ENCODE results near the gene STEAP4. TPM values are rescaled to one million over a fixed set of nuclear protein-coding genes. Genes with fewer than 3 reads are reported as not detected.

STEAP4 gene
- total and polyA plus RNA-seq, 2 experiments from 2014 or later: 0.06 TPM; not detected in 1

- TF ChIP-seq, protein P1, sequence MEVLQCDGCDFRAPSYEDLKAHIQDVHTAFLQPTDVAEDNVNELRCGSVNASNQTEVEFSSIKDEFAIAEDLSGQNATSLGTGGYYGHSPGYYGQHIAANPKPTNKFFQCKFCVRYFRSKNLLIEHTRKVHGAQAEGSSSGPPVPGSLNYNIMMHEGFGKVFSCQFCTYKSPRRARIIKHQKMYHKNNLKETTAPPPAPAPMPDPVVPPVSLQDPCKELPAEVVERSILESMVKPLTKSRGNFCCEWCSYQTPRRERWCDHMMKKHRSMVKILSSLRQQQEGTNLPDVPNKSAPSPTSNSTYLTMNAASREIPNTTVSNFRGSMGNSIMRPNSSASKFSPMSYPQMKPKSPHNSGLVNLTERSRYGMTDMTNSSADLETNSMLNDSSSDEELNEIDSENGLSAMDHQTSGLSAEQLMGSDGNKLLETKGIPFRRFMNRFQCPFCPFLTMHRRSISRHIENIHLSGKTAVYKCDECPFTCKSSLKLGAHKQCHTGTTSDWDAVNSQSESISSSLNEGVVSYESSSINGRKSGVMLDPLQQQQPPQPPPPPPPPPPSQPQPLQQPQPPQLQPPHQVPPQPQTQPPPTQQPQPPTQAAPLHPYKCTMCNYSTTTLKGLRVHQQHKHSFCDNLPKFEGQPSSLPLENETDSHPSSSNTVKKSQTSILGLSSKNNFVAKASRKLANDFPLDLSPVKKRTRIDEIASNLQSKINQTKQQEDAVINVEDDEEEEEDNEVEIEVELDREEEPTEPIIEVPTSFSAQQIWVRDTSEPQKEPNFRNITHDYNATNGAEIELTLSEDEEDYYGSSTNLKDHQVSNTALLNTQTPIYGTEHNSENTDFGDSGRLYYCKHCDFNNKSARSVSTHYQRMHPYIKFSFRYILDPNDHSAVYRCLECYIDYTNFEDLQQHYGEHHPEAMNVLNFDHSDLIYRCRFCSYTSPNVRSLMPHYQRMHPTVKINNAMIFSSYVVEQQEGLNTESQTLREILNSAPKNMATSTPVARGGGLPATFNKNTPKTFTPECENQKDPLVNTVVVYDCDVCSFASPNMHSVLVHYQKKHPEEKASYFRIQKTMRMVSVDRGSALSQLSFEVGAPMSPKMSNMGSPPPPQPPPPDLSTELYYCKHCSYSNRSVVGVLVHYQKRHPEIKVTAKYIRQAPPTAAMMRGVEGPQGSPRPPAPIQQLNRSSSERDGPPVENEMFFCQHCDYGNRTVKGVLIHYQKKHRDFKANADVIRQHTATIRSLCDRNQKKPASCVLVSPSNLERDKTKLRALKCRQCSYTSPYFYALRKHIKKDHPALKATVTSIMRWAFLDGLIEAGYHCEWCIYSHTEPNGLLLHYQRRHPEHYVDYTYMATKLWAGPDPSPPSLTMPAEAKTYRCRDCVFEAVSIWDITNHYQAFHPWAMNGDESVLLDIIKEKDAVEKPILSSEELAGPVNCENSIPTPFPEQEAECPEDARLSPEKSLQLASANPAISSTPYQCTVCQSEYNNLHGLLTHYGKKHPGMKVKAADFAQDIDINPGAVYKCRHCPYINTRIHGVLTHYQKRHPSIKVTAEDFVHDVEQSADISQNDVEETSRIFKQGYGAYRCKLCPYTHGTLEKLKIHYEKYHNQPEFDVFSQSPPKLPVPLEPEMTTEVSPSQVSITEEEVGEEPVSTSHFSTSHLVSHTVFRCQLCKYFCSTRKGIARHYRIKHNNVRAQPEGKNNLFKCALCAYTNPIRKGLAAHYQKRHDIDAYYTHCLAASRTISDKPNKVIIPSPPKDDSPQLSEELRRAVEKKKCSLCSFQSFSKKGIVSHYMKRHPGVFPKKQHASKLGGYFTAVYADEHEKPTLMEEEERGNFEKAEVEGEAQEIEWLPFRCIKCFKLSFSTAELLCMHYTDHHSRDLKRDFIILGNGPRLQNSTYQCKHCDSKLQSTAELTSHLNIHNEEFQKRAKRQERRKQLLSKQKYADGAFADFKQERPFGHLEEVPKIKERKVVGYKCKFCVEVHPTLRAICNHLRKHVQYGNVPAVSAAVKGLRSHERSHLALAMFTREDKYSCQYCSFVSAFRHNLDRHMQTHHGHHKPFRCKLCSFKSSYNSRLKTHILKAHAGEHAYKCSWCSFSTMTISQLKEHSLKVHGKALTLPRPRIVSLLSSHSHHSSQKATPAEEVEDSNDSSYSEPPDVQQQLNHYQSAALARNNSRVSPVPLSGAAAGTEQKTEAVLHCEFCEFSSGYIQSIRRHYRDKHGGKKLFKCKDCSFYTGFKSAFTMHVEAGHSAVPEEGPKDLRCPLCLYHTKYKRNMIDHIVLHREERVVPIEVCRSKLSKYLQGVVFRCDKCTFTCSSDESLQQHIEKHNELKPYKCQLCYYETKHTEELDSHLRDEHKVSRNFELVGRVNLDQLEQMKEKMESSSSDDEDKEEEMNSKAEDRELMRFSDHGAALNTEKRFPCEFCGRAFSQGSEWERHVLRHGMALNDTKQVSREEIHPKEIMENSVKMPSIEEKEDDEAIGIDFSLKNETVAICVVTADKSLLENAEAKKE (CRISPR knock-in tag; IDR thresholded peaks at IDR 0.05): no peak
- TF ChIP-seq, protein P2, sequence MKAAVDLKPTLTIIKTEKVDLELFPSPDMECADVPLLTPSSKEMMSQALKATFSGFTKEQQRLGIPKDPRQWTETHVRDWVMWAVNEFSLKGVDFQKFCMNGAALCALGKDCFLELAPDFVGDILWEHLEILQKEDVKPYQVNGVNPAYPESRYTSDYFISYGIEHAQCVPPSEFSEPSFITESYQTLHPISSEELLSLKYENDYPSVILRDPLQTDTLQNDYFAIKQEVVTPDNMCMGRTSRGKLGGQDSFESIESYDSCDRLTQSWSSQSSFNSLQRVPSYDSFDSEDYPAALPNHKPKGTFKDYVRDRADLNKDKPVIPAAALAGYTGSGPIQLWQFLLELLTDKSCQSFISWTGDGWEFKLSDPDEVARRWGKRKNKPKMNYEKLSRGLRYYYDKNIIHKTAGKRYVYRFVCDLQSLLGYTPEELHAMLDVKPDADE (IDR thresholded peaks at IDR 0.05): no peak
- no peak for TF ChIP-seq ZNF331 (CRISPR knock-in tag; IDR thresholded peaks at IDR 0.05; ENCODE audit: low read depth)
Observed at GRCh38 chr7:88244258-88244657, 62.4 kb downstream of the STEAP4 start (continued).

- Histone ChIP-seq H3K79me2 (replicated peaks; ENCODE audit: insufficient read depth) (no peaks in the 10 kb centered on the region), H3K36me3 (ENCODE audit: insufficient read depth) (no peaks in the 10 kb centered on the region), H3K4me3 (no peak overlapping the region), H3F3A (replicated peaks; ENCODE audit: low read depth) (no peaks in the 10 kb centered on the region), H3K4me2 (no peak overlapping the region), H3K27ac (ENCODE audit: low read depth) (no peak overlapping the region), H3K27me3 (ENCODE audit: insufficient read depth) (no peaks in the 10 kb centered on the region), H3K9me2 (ENCODE audit: insufficient read depth) (no peaks in the 10 kb centered on the region), H2AFZ (no peak overlapping the region), H3K4me1 (ENCODE audit: insufficient read depth) (0 out of 2 replicates have a peak, but pooled peaks cover 4% of the 10 kb centered on the region), H4K20me1 (replicated peaks; ENCODE audit: insufficient read depth) (no peaks in the 10 kb centered on the region)
- Mint-ChIP-seq H3K36me3 (ENCODE audit: low read depth) (no peaks in the 10 kb centered on the region), H3K4me1 (peaks cover 6% of the 10 kb centered on the region; the same call in 2 of the 3 replicates), H3K9me3 (no peaks in the 10 kb centered on the region; the same call in 2 of the 3 replicates), H3K27me3 (ENCODE audit: insufficient read depth, low read depth, poor library complexity) (peaks cover 2% of the 10 kb centered on the region), H3K4me3 (no peak overlapping the region), H3K27ac (no peak overlapping the region)
- TF ChIP-seq, protein P3, sequence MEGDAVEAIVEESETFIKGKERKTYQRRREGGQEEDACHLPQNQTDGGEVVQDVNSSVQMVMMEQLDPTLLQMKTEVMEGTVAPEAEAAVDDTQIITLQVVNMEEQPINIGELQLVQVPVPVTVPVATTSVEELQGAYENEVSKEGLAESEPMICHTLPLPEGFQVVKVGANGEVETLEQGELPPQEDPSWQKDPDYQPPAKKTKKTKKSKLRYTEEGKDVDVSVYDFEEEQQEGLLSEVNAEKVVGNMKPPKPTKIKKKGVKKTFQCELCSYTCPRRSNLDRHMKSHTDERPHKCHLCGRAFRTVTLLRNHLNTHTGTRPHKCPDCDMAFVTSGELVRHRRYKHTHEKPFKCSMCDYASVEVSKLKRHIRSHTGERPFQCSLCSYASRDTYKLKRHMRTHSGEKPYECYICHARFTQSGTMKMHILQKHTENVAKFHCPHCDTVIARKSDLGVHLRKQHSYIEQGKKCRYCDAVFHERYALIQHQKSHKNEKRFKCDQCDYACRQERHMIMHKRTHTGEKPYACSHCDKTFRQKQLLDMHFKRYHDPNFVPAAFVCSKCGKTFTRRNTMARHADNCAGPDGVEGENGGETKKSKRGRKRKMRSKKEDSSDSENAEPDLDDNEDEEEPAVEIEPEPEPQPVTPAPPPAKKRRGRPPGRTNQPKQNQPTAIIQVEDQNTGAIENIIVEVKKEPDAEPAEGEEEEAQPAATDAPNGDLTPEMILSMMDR (conservative IDR thresholded peaks at IDR 0.05; ENCODE audit: low read depth in 2 of 2): peak; percentile 81 to 93
- no peak for TF ChIP-seq STAT1 (IDR thresholded peaks at IDR 0.05; ENCODE audit: unreplicated experiment)
- no peak for TF ChIP-seq EZH2 (IDR thresholded peaks at IDR 0.05; ENCODE audit: low read depth, unreplicated experiment)
- no peak for TF ChIP-seq CREB1 (CRISPR knock-in tag; IDR thresholded peaks at IDR 0.05; ENCODE audit: low read depth)
- TF ChIP-seq ZNF114 (CRISPR knock-in tag; IDR thresholded peaks at IDR 0.05): no peak
- DNase-seq (ENCODE audit: low spot score) (peak; percentile 78), ATAC-seq (peak; percentile 77)
Observed at GRCh38 chr7:88243345-88243909, 63.3 kb downstream of the STEAP4 start.

Data from GM23338 (cell line).